ENCODE data around the gene PIP4K2A.

DNA sequence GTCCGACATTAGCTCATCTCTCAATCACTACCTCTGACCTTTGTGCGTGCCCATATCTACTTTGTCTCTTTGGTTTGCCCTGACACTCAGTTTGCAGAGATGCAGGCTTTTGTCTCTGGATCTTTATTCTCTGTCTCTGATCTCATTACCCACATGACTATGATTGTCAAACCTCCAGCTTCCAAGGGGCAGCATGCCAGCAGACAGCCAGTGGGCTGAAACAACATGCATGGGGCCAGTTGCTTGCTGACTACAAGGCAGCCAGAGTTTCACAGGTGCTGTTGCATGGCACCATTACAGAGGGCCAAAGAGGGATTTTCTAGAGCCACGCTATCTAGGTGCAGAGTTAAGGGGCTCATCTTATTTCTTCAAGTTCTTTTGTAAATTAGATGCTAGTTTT is 222.9 kb downstream of the PIP4K2A start:
- TF ChIP-seq PHF8 (conservative IDR thresholded peaks at IDR 0.05; ENCODE audit: low read depth, low read length) (no peak), ATF3 (IDR thresholded peaks at IDR 0.05; ENCODE audit: insufficient read depth, low read depth, low read length) (no peak), MAFK (IDR thresholded peaks at IDR 0.05; ENCODE audit: low read depth, low read length) (no peak), EZH2 (IDR thresholded peaks at IDR 0.05; ENCODE audit: low read depth, low read length, severe bottlenecking) (no peak)
- TF ChIP-seq, protein P1, sequence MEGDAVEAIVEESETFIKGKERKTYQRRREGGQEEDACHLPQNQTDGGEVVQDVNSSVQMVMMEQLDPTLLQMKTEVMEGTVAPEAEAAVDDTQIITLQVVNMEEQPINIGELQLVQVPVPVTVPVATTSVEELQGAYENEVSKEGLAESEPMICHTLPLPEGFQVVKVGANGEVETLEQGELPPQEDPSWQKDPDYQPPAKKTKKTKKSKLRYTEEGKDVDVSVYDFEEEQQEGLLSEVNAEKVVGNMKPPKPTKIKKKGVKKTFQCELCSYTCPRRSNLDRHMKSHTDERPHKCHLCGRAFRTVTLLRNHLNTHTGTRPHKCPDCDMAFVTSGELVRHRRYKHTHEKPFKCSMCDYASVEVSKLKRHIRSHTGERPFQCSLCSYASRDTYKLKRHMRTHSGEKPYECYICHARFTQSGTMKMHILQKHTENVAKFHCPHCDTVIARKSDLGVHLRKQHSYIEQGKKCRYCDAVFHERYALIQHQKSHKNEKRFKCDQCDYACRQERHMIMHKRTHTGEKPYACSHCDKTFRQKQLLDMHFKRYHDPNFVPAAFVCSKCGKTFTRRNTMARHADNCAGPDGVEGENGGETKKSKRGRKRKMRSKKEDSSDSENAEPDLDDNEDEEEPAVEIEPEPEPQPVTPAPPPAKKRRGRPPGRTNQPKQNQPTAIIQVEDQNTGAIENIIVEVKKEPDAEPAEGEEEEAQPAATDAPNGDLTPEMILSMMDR (IDR thresholded peaks at IDR 0.05; ENCODE audit: control extremely low read depth in 1 of 3, insufficient read depth in 1 of 3, low read depth in 1 of 3, low read length in 3 of 3), result no peak

All from H1 (cell line).